Left lung (tissue), 10 donors: Measurements from ENCODE around the gene PLA2G4D. TPM values are rescaled to one million over a fixed set of nuclear protein-coding genes. Genes with fewer than 3 reads are reported as not detected.

ENCODE experiments used
- ATAC-seq: fragments of 200-7000 bp; cut with Tn5 transposase; one replicate; pipeline ENCODE4 v1.9.1; 2020; ENCODE audit warnings: moderate library complexity
- DNase-seq, 4 donors: peaks; one replicate each; pipeline ENCODE4 v3.0.0-alpha.2; 2013 to 2020
- H3K27ac ChIP-seq, 2 donors: fragments of 200-600 bp; sonication (generic) in 1 of 2; one replicate each; pipeline versions ENCODE4 v1.5.0 to v1.8.0; 2020 to 2021
- H3K27me3 ChIP-seq, 2 donors: fragments of 200-600 bp; sonication (generic) in 1 of 2; one replicate each; pipeline versions ENCODE4 v1.5.0 to v1.8.0; 2020 to 2021
- H3K36me3 ChIP-seq, 2 donors: fragments of 200-600 bp; sonication (generic) in 1 of 2; one replicate each; pipeline versions ENCODE4 v1.5.0 to v1.8.0; 2020 to 2021
- H3K4me1 ChIP-seq, 2 donors: fragments of 200-600 bp; one replicate each; pipeline ENCODE4 v1.8.0; 2021
- H3K4me3 ChIP-seq, 2 donors: fragments of 200-600 bp; sonication (generic) in 1 of 2; one replicate each; pipeline versions ENCODE4 v1.5.0 to v1.8.0; 2020 to 2021; ENCODE audit warnings: mild to moderate bottlenecking in 1 of 2
- H3K9me3 ChIP-seq, 2 donors: fragments of 200-600 bp; sonication (generic) in 1 of 2; one replicate each; pipeline versions ENCODE4 v1.5.0 to v1.8.0; 2020 to 2021
- intact Hi-C, 2 donors: fragments of 100-400 bp; cut with DNase I; formaldehyde crosslinking; loops; one replicate each; pipeline versions ENCODE4 v1.11.2 to v1.14.2; 2022
- polyA plus RNA-seq, 6 donors: library from polyadenylated mRNA; unstranded; fragments of 120-200 nt; gene quantifications; one replicate each; pipeline ENCODE4 v1.2.1, GENCODE V29; 2013; ENCODE audit not compliant: insufficient read length in 6 of 6
- total RNA-seq, 2 donors: library from RNA; stranded (reverse); fragmentation: NEBNext Ultra II Directional; extraction: Animal tissue kit (Norgen Biotek cat#: 25700); gene quantifications; one replicate each; pipeline ENCODE4 v1.2.1, GENCODE V29; 2021
- TF ChIP-seq, protein P1 (sequence below), 2 donors: fragments of 200-600 bp; sonication (generic) in 1 of 2; IDR thresholded peaks; one replicate each; pipeline versions ENCODE4 v1.5.0 to v1.8.0; 2021; ENCODE audit warnings: antibody characterized with exemption in 2 of 2
- donor health status: DM: no; HTN: yes; CAD: no.
- donor health status: DM: no; HTN: no; CAD: no.

Gene PLA2G4D
- total and polyA plus RNA-seq, 8 donors, result 0.06 to 0.17 (median 0.13) TPM

GRCh38 chr15:42072141-42072685 lies 22.1 kb downstream of the PLA2G4D start:
- no peaks in the 10 kb centered on the region for H3K4me1 ChIP-seq
- H3K27me3 ChIP-seq, result no peaks in the 10 kb centered on the region
- H3K27ac ChIP-seq, result no peak overlapping the region
- ATAC-seq (no peak), DNase-seq (no peak)
- TF ChIP-seq, protein P1, sequence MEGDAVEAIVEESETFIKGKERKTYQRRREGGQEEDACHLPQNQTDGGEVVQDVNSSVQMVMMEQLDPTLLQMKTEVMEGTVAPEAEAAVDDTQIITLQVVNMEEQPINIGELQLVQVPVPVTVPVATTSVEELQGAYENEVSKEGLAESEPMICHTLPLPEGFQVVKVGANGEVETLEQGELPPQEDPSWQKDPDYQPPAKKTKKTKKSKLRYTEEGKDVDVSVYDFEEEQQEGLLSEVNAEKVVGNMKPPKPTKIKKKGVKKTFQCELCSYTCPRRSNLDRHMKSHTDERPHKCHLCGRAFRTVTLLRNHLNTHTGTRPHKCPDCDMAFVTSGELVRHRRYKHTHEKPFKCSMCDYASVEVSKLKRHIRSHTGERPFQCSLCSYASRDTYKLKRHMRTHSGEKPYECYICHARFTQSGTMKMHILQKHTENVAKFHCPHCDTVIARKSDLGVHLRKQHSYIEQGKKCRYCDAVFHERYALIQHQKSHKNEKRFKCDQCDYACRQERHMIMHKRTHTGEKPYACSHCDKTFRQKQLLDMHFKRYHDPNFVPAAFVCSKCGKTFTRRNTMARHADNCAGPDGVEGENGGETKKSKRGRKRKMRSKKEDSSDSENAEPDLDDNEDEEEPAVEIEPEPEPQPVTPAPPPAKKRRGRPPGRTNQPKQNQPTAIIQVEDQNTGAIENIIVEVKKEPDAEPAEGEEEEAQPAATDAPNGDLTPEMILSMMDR (IDR thresholded peaks at IDR 0.05), result no peak
- no peaks in the 10 kb centered on the region for H3K9me3 ChIP-seq
- intact Hi-C loops, result no loop called here
- H3K4me3 ChIP-seq, result no peak overlapping the region
- H3K36me3 ChIP-seq, result no peaks in the 10 kb centered on the region

DNA sequence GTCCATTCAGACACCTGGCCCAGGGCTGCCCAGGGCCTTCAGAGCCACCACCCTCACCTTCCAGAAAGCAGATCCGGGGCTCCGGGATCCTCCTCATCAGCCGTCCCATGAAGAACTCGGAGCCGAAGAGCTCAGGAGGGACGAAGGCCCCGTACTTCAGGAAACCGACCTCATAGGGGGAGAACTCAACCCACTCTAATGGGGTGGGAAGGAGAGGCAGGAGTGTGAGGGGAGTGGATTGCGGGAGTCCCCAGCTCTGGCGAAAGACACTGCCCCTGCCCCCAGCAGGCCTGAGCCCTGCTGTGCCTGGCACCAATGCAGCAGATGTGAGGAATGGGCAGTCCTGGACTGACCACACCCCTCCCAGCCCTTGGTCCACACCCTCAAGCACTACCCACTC lies 22.6 kb downstream of the PLA2G4D start:
- H3K27me3 ChIP-seq, result no peaks in the 10 kb centered on the region

DNA sequence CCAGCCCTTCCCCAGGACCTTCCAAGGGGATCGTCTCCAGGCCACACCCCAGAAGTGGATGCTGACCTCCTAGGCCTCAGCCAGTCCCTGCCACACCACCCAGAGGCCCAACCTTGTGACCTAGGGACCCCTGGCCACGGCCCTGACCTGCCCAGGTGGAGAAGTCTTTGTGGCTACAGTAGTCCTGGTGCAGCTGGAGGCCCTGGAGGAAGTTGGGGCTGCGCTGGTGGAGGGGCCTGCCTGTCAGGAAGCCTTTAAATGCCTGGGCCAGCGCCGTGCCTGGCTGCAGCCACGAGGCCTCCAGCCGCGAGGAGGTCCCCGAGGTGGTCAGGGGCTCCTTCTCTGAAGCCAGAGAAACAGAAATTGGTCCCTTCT lies 23.4 kb downstream of the PLA2G4D start:
- TF ChIP-seq, protein P1 (IDR thresholded peaks at IDR 0.05), result no peak
- Histone ChIP-seq H3K27ac (no peak overlapping the region), H3K27me3 (no peaks in the 10 kb centered on the region), H3K36me3 (no peaks in the 10 kb centered on the region), H3K9me3 (no peaks in the 10 kb centered on the region), H3K4me1 (peaks cover 0 to 6% of the 10 kb centered on the region in 2 donors), H3K4me3 (no peak overlapping the region)
- no peak for ATAC-seq
- DNase-seq, result no peak
- intact Hi-C loops, result no loop called here

More for the DNA sequence above, 22.6 kb downstream of the PLA2G4D start:
- intact Hi-C loops, result no loop called here
- Histone ChIP-seq H3K27ac (no peak overlapping the region), H3K9me3 (no peaks in the 10 kb centered on the region), H3K4me3 (no peak overlapping the region), H3K36me3 (no peaks in the 10 kb centered on the region), H3K4me1 (peaks cover 0 to 2% of the 10 kb centered on the region in 2 donors)
- DNase-seq, result no peak
- no peak for ATAC-seq
- TF ChIP-seq, protein P1 (IDR thresholded peaks at IDR 0.05), result no peak

- Histone ChIP-seq H3K9me3 (no peaks in the 10 kb centered on the region), H3K27ac (no peak overlapping the region), H3K27me3 (no peaks in the 10 kb centered on the region), H3K4me1 (peaks cover 0 to 6% of the 10 kb centered on the region in 2 donors), H3K4me3 (no peak overlapping the region), H3K36me3 (no peaks in the 10 kb centered on the region)
- intact Hi-C loops, result no loop called here
- TF ChIP-seq, protein P1 (IDR thresholded peaks at IDR 0.05), result no peak
- DNase-seq (no peak), ATAC-seq (no peak)
Measured at GRCh38 chr15:42070279-42070975, 23.9 kb downstream of the PLA2G4D start.

DNA sequence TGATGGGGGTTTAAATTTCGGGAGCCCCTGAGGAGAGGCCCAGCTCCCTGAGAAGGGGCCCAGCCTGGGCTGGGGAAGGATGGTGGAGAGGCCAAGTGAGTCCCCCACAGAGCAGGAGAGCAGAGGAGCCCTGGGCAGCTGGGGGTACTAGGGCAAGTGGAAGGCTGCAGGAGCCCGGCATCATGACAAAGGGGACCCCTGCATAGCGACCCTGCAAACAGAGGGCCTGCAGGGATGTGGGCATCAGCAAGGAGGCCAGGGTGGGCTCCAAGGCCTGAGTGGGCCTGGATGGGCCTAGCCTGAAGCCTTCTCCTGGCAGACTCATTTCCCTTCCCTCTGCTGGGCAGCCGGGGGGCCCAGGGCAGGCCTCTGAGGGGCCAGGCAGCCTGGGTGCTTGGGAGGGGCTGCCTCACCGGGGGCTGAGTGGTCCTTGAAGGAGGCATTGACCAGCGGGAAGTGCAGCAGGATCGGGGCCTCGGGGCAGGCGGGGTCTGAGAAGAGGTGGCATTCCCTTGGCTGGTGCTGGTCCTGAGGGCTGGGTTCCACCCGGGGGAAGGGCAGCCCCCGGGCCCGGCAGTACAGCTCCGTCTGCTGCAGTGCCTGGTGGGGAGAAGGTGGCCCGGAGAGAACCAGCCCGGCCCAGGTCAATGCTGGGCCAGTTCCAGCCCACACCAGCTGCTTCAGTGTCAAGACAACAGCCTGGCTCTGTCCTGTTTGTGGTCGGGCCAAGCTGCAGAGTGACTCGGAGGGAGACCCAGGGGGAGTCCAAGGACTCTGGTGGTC lies 24.7 kb downstream of the PLA2G4D start:
- no peak overlapping the region for H3K27ac ChIP-seq
- no peaks in the 10 kb centered on the region for H3K27me3 ChIP-seq
- TF ChIP-seq, protein P1 (IDR thresholded peaks at IDR 0.05), result no peak
- H3K4me3 ChIP-seq, result no peak overlapping the region
- intact Hi-C loops, result loop anchor here in 1 of 2 donors (5.0 kb wide), 1 partner anchor 68 kb away; no protein-coding TSS in a partner anchor
- DNase-seq (peak in 1 of 4 donors; percentile 14), ATAC-seq (no peak)
- peaks cover 0 to 6% of the 10 kb centered on the region in 2 donors for H3K4me1 ChIP-seq
- no peaks in the 10 kb centered on the region for H3K9me3 ChIP-seq
- H3K36me3 ChIP-seq, result no peaks in the 10 kb centered on the region
